ENCODE measurements around the gene ABHD15.
A peak's percentile ranks its signal among the peaks of the same experiment; 100 is the strongest.

ABHD15 gene

DNA sequence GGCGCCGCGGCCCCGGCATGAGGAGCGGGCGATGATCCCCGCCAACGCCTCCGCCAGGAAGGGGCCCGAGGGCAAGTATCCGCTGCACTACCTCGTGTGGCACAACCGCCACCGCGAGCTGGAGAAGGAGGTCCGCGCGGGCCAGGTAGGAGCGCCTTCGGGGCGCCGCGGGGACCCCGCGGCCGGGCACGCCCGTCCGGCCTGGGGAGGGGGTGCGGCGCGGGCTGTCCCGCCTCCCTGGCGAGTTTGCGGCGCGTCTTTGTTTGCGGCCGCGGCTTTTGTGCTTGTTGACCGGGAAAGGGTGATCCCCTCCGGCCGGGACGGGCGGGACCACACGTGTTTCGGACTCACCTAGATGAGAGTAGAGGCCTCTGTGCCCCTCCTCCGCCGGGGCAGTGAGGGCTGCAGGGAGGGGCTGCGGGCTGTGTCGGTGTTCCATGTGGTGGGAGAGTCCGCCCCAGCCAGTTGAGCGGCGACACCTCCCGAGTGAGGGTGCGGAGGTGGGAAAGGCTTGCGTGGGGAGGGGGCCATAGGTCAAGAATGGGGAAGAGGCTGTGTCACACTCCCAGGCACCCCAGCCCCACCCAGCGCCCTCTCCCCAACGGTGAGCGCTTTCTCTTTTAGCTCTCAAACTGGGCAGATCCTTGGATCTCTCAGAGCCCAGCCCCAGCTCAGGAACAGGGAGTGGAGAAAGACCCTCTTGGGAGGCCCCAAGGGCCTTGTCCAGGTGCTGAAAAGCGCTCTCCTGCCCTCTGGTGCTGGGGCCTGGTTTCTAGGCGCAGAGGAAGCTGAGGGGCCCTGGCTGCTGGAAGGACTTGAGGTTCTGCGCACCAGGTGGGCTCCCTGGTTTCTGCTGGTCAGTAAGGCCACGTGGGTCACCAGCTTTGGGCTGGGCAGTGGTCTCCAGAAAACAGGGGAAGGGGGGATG is 27.0 kb upstream of the ABHD15 start:
- peak; percentile 44 for DNase-seq

GRCh38 chr17:29592850-29593551 is 26.2 kb upstream of the ABHD15 start, which contains the start of gene ANKRD13B:
Gene ANKRD13B (plus strand): TSS chr17:29593132. CDS start chr17:29593622, 490 bp downstream.
- DNase-seq = peak; percentile 54

- peak; percentile 84 for DNase-seq
These were observed 25.1 kb upstream of the ABHD15 start for GRCh38 chr17:29591737-29592608.

- peak; percentile 44 for DNase-seq
These were observed 24.4 kb upstream of the ABHD15 start for GRCh38 chr17:29591146-29591736.

DNA sequence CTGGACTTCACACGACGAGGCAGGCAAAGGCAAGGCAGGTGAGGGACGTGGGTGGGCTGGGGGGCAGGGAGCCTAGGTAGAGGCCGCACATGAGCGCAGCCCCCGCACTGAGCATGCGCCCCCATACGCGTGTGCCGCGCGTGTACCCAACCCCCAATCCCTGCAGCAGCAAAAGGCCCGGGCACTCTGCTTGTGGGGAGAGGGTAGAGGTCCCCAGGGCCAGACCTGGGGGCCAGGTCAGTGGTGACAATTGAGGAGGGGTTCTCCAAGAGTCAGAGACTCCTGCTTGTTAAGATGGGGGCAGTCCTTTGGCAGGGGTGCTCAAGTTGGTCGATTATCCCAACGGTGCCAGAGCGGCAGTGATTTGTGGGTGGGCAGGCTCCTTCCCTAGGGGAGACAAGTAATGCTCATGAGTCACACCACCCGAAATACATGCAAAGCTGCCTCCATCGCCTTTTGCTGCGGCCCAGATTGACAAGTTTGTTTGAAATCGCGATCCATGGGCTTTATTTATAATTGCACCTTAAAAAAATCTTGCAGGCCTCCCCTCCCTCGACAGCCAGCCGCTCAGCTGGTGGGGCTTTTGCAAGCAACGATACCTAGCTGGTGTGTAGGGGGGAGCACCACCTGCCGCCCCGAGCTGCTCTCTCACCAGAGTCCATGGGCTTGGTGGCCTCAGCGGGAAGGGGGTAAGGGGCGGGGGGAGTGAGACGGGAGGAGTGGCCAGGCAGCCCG is 23.7 kb upstream of the ABHD15 start:
- peak; percentile 29 for DNase-seq

- peak; percentile 90 for DNase-seq
These were observed 22.9 kb upstream of the ABHD15 start, which contains the start of gene GIT1 for GRCh38 chr17:29589524-29590410. Gene GIT1 (minus strand): TSS chr17:29589648. CDS start chr17:29589378, 270 bp downstream.

- DNase-seq = peak; percentile 60
These were observed 21.9 kb upstream of the ABHD15 start for GRCh38 chr17:29588562-29589411.

GRCh38 chr17:29588017-29588561 is 21.3 kb upstream of the ABHD15 start:
- DNase-seq = no peak

DNA sequence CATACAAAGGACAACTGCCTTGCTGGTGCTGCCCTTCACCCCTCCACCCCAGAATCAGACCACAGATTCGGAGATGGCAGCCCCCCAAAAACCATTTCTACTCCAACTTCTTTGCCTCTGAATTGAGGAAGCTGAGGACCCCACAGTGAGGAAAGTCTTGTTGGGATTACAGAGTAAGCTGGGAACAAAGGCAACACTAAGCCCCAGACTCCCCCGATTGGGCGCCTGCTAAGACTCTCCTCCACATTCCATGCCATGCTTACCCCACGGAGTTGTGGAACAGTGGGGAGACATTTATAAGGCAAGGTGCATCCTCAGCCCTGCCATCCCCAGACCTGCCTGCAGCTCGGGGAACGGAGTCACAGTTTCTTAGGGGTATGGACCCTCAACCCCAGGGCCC is 20.8 kb upstream of the ABHD15 start:
- no peak for DNase-seq

DNA sequence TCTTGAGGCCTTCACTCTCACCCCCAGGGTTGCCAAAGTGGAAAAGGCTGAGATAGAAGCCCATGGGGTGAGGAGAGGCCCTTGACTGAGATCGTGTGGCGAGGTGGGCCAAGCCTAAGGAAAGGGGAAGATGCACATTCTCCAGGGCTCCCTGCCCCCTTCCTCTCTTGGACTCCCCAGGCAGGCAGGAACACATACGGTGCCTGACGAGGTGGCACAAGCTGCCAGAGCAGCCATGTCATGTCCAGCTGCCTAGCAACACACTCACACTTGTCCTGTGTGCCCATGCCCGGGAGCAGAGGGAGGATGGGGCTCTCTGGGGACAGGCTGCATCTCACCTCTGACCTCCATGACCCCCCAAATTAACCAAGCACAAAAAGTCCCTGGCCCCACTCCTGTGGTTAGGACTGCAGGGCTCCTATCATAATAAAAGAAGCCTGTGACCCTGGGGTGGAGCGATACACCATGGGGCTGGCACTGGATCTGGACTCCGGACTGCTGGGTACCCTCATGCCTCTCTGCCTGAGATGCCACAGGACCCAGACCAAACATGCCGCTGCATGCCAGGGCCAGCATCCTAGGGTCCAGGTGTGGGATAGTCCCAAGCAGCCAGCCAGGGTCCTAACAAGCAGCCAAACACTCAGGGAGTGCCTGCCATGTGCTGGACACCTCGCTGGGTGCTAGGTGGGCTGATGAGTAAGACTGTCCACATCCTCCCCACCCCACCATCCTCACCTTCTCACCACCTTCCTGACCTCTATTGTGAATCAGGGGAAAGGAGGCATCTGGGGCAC is 20.0 kb upstream of the ABHD15 start:
- DNase-seq = no peak

DNA sequence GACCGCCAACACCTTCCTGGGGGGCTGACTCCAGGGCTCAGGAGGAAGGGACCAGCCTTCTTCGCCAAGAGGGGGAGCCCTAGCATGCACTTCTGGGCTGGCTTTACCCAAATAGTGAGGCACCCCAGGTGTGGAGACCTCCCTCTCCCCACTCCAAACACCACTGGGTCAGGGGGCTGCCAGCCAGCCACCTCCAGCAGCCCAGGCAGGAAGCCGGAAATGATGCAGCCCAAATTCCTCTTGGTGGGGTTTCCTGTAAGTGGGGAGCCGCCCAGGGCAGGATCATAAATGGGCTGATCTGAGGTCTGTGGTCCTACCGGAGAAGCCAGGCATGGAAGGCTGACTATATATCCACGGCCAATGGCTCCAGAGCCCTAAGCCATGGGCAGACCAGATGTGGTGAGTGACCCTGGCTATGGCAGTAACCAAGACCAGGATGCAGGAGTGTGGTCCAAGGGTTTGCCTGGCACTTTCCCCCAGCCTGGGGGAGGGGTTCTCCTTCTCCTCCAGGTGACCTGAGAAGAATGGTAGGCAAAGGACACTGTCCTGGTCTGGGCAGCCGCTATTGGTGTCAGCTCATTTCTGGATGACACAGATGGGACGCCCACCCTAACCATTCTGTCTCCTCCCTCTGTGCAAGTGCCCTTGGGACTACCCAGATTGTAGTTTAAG is 18.4 kb upstream of the ABHD15 start:
- DNase-seq = peak; percentile 59

GRCh38 chr17:29584452-29585079 is 17.7 kb upstream of the ABHD15 start:
- DNase-seq = no peak

DNA sequence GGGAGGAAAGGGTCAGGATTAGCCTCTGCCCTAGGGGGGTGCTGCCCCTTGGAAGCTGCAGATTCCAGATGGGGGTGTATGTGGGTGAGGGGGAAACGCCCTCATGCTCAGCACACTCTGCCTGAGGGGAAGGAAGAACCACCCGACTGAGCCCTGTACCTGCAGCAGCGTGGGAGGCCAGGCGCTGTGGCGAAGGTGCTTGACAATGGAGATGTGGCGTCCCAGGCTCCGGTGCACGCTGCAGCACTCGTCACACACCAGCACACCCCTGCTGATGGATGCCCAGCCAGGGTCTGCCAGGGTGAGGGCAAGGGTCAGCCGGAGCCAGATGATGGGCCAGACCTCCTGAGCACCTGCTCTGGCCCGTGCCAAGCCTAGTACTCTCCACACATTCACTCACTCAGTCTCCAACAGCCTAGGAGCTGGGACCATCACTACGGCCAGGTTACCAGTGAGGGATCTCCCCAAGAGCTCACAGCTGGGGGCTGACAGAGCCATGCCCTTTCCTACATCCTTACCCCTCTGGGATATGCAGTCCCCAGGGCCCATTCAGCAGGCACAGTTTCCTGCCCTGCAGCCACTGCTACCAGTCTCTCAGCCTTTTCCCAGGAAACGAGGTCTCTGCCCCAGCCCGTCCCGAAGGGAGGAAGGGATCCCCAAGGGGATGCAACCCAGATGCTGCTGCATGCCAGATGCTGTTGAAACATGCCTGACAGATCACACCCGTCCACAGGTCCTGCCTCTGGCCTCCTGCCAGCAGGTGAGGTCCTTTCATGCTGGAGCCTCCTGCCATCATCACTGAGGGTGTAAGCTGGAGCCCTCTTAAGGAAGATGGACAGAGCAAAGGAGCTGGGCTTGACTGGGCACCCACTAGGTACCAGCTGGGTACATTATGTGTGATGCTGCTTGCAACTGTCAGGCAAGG is 16.7 kb upstream of the ABHD15 start:
- no peak for DNase-seq

DNA sequence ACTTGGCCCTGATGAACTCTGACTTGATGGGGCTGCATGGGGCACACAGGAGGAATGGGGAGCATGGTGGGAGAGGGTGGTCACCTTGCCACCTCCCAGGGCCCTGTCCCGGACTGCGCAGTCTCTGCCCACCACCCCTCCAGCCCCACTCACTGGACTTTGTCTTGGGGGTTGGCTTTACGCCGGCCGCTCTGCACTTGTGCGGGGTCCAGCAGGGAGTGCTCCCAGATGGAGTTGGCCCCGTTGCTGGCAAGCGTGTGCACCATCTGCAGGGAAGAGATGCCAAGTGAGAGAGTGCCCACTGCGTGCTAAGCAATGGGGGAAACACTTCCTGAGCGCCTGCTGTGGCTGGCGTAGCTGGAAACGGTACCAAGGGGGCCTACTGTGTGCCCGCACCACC is 15.9 kb upstream of the ABHD15 start:
- DNase-seq = no peak

GRCh38 chr17:29582254-29582765 is 15.5 kb upstream of the ABHD15 start:
- DNase-seq = no peak

All from CD4-positive, alpha-beta T cell treated with Interleukin-6 for 4 hours (primary cell).